NOMO-1 (cell line): ENCODE results near the gene DYRK3.
"Not testable (repeated sequence)": the region's sequence is repeated elsewhere in the genome, so short reads cannot be mapped to it uniquely, and the experiment has no call there.

Source experiments
- DNase-seq, 2 experiments: peaks; one replicate each; lab custom pipeline; 2025; ENCODE audit not compliant: unreplicated experiment in 2 of 2; lab: John Stamatoyannopoulos, UW

DYRK3 gene

DNA sequence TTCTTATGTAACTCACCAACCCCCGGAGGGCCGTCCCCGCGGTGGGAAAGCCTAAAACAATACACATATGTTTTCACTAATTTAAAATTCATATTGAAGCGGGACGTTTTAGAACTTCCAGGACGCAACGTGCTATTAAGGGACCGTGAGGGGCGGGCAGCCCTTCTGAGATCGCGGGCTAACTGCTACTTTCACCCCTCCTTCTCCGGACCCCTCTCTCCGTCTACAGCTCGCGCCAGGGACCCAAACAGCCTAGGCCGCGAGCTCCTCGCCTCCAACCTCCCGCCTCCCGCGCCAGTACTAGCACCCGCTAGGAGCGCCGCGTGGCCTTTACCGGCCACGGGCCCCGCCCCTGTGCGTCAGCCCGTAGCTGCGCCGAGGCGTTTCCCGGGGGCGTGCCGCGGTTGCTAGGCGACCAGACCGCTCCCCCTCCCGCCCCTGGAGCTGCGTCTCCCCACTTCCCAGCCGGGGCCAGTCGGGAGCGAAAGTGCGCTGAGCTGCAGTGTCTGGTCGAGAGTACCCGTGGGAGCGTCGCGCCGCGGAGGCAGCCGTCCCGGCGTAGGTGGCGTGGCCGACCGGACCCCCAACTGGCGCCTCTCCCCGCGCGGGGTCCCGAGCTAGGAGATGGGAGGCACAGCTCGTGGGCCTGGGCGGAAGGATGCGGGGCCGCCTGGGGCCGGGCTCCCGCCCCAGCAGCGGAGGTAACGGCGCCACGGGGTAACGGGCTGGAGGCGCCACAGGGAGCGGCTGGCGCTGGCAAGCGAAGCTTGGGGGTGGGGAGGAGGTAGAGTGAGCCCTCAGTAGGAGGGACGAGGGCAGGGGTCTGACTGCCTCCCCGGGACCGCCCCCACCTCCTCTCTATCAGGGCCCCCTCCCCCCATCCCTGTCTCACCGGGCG lies at the start of gene DYRK3:
Gene DYRK3 (plus strand): TSS at position 457 of the 898 bp plus-strand sequence. CDS start 168 bp downstream, at position 625.
- DNase-seq: peak; percentile 83 to 89

- DNase-seq: no peak
These were observed 48.6 kb upstream of the DYRK3 start for GRCh38 chr1:206586501-206587445.

GRCh38 chr1:206587904-206588303 lies 47.4 kb upstream of the DYRK3 start:
- DNase-seq: no peak

DNA sequence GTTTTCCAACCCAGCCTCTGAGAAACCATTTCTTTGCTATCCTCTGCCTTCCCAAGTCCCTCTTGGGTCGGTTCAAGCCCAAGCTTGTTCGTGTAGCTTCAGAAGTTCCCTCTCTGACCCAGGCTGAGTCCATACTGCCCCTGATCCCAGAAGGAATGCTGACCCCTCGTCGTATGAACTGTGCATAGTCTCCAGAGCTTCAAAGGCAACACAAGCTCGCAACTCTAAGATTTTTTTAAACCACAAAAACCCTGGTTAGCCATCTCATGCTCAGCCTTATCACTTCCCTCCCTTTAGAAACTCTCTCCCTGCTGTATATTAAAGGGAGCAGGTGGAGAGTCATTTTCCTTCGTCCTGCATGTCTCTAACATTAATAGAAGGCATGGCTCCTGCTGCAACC lies 46.8 kb upstream of the DYRK3 start:
- DNase-seq: no peak

DNA sequence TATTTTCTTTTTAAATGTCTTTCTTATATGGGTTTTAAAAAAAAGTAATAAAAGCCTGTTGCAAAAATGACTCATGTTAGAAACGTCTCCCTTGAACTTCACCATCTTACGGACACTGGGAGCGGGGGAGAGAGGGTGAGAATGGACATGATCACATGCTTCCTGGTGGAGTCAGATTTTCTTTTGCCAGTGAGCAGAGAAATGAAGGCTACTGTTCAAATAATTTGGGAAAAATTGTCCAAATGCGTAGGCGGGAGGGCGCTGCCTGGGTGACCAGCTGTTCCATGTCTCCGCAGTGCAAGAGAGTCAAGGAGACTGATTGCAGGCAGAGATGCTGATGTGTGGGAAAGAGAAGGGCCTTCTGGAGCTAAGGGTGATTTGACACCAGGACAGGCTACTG lies 46.1 kb upstream of the DYRK3 start:
- no peak for DNase-seq

- peak in 1 of 2 experiments; percentile 13 for DNase-seq
These were observed 45.1 kb upstream of the DYRK3 start for GRCh38 chr1:206590025-206590758.

GRCh38 chr1:206591226-206591625 lies 44.1 kb upstream of the DYRK3 start:
- DNase-seq: no peak

- no peak for DNase-seq
These were observed 43.6 kb upstream of the DYRK3 start for GRCh38 chr1:206591696-206592095.

DNA sequence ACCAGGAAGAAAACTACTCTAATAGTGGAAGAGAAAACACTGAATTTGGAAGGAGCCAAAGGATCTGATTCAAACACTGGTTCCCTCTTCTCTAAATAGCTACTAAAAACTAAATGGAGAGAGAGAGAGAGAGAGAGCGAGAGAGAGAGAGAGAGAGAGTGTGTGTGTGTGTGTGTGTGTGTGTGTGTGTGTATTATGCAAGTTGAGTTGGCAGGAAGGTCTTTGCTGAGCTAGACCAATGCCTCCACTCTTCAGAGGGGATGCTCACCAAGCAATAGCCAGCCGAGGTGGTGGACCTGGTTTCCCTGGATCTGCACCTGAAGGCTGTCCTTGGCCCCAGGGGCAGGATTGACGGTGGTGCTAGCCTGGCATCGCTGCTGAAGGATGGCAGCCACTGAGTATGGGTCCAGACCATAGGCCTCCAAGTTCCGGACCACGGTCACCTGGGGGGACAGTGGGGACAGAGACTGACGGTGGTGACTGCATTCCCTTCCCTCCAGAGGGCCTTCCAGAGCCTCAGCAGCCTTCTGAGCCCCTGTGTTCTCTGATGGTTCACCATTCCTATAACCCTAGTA lies 41.9 kb upstream of the DYRK3 start:
- no peak for DNase-seq

GRCh38 chr1:206595581-206596318 lies 39.6 kb upstream of the DYRK3 start:
- no peak for DNase-seq

- DNase-seq: no peak
These were observed 39.0 kb upstream of the DYRK3 start for GRCh38 chr1:206596319-206596666.

GRCh38 chr1:206600527-206600926 lies 34.8 kb upstream of the DYRK3 start:
- DNase-seq: no peak

- no peak for DNase-seq
These were observed 30.5 kb upstream of the DYRK3 start for GRCh38 chr1:206604861-206605260.

DNA sequence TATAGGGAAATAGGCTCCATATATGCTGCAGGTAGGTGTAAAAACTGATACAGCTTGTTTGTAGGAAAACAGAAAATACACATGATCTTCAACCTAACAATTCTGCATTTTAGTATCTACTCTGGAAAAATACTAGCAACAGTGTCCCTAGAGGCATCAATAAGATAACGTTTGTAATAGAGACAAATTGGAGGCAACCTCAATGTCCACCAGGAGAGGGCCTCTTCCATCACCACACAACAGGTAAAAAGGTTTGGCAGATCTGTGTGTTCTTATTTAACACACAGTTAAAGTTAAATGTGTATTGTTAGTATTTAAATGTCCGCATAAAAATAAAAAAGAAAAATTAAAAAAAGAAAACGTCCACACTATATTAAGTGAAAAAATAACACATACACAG lies 28.5 kb upstream of the DYRK3 start:
- DNase-seq: peak in 1 of 2 experiments; percentile 31

DNA sequence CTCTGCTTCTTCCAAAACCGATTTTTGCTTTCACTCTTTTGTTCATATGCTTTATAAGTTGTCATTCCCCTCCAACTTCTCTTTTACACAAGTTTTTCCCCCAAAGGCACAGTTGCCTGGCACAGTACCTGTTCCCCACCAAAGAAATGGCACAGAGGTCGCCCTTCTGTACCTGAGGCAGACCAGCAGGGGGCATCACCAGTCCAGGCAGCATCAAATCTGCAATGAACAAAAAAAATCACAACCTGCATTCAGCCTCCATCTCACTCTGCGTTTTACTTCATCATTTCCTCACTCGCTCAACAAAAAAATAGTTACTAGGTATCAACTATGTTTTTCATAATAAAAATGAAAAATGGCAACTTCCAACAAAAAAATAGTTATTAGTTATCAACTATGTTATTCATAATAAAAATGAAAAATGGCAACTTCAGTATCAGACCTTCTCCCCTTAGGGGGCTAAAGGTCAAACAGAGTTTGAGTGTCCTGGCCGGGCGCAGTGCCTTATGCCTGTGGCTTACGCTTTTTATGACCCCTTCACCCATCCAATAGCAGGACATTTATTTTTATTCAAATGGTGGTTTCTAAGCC lies 27.1 kb upstream of the DYRK3 start:
- DNase-seq: peak in 1 of 2 experiments; percentile 21

- no peak for DNase-seq
These were observed 25.9 kb upstream of the DYRK3 start for GRCh38 chr1:206609229-206609991.

- peak; percentile 89 to 96 for DNase-seq
These were observed 23.0 kb upstream of the DYRK3 start, which contains the start of gene EIF2D for GRCh38 chr1:206612129-206612876. EIF2D (minus strand) TSS chr1:206612465; CDS start chr1:206612342, 123 bp downstream.

GRCh38 chr1:206626396-206626795 lies 8.9 kb upstream of the DYRK3 start:
- not testable (repeated sequence) for DNase-seq
